GM12878 (cell line): ENCODE data around the gene SHLD1. TPM values are rescaled to one million over a fixed set of nuclear protein-coding genes. Genes with fewer than 3 reads are reported as not detected.

Source experiments
- ATAC-seq: fragments of 200-7000 bp; cut with Tn5 transposase; 3 replicates; pipeline ENCODE4 v1.9.1; 2020; ENCODE audit warnings: mild to moderate bottlenecking, moderate library complexity
- BruUV-seq: library from RNA; stranded (reverse); fragments of 400-500 nt; replicated peaks from 2 replicates; lab custom pipeline; 2021; lab: Mats Ljungman, UMichigan
- CTCF ChIA-PET: fragments of 300-600 bp; sonication (Branson Sonifier 250); formaldehyde crosslinking; extraction: SDS; loops from one replicate; lab custom pipeline; 2021; ENCODE audit warnings: inconsistent platforms; lab: Yijun Ruan, JAX
- POLR2A ChIA-PET: fragments of 350-600 bp; formaldehyde crosslinking; extraction: SDS; loops from one replicate; lab custom pipeline; 2021; ENCODE audit warnings: inconsistent platforms; lab: Charles Lee
- RAD21 ChIA-PET: fragments of 300-600 bp; sonication (Branson Sonifier 250); formaldehyde crosslinking; loops from one replicate; lab custom pipeline; 2023; ENCODE audit warnings: antibody characterized with exemption; ENCODE audit not compliant: unreplicated experiment; lab: Charles Lee
- SMC1A ChIA-PET: fragments of 300-600 bp; sonication (Branson Sonifier 250); formaldehyde crosslinking; loops from one replicate; lab custom pipeline; 2023; ENCODE audit not compliant: unreplicated experiment, uncharacterized antibody; lab: Charles Lee
- DNase-seq: peaks from one replicate; pipeline ENCODE4 v3.0.0-alpha.2; 2011; ENCODE audit warnings: low read depth, low spot score
- FAIRE-seq: peaks from 3 replicates; lab custom pipeline; 2011; peaks lifted over from hg19 to GRCh38; lab: Jason Lieb, UNC
- H2AFZ ChIP-seq: 2 replicates; pipeline ENCODE4 v1.6.0; 2011; ENCODE audit warnings: low read depth, low read length, control low read depth; ENCODE audit not compliant: control insufficient read depth
- H3K27ac ChIP-seq: 2 replicates; pipeline ENCODE4 v1.5.1; 2011; ENCODE audit warnings: control low read depth; ENCODE audit not compliant: control insufficient read depth, insufficient read depth
- H3K27me3 ChIP-seq, 2 experiments: replicated peaks in 1 of 2; 2 replicates each; pipeline versions ENCODE4 v1.6.0 to v1.6.1; 2011; ENCODE audit warnings: low read length in 1 of 2; ENCODE audit not compliant: control insufficient read depth in 2 of 2, insufficient read depth in 2 of 2
- H3K36me3 ChIP-seq, 2 experiments: 2 replicates each; pipeline ENCODE4 v1.5.1; 2011; ENCODE audit warnings: low read length in 1 of 2; ENCODE audit not compliant: control insufficient read depth in 2 of 2, insufficient read depth in 2 of 2
- H3K4me1 ChIP-seq: 2 replicates; pipeline ENCODE4 v1.6.1; 2011; ENCODE audit warnings: mild to moderate bottlenecking, low read length, moderate library complexity, mixed read lengths; ENCODE audit not compliant: control insufficient read depth, insufficient read depth
- H3K4me2 ChIP-seq: 2 replicates; pipeline ENCODE4 v1.6.0; 2011; ENCODE audit warnings: control low read depth; ENCODE audit not compliant: control insufficient read depth, insufficient read depth
- H3K4me3 ChIP-seq: fragments of 200-600 bp; sonication (generic); 2 replicates; pipeline ENCODE4 v1.5.1; 2016
- H3K79me2 ChIP-seq: 2 replicates; pipeline ENCODE4 v1.6.0; 2011; ENCODE audit warnings: low read length; ENCODE audit not compliant: control insufficient read depth, insufficient read depth
- H3K9ac ChIP-seq: 2 replicates; pipeline ENCODE4 v1.8.0; 2011; ENCODE audit warnings: low read length, control low read depth, mixed read lengths; ENCODE audit not compliant: control insufficient read depth, insufficient read depth
- H3K9me3 ChIP-seq: replicated peaks from 3 replicates; pipeline ENCODE4 v1.5.1; 2011; ENCODE audit warnings: mild to moderate bottlenecking, low read length; ENCODE audit not compliant: control insufficient read depth, insufficient read depth
- H4K20me1 ChIP-seq: 2 replicates; pipeline ENCODE4 v1.6.0; 2011; ENCODE audit not compliant: control insufficient read depth, insufficient read depth
- BRCA1 ChIP-seq: IDR thresholded peaks from 2 replicates; pipeline ENCODE4 v1.6.1; 2011; ENCODE audit warnings: low read depth, low read length, improper control_type of control experiment
- CHD4 ChIP-seq: fragments of 200-600 bp; sonication (generic); IDR thresholded peaks from 2 replicates; pipeline ENCODE4 v1.6.1; 2016; ENCODE audit warnings: mild to moderate bottlenecking
- CTCF ChIP-seq, 3 experiments: IDR thresholded peaks in 2 of 3; conservative IDR thresholded peaks in 1 of 3; 2 replicates each; pipeline ENCODE4 v1.5.1; 2011; ENCODE audit warnings: low read depth in 3 of 3, low read length in 3 of 3, mild to moderate bottlenecking in 3 of 3, control low read depth in 2 of 3, moderate library complexity in 2 of 3, inconsistent platforms in 1 of 3, mixed read lengths in 1 of 3; ENCODE audit not compliant: control insufficient read depth in 2 of 3, insufficient read depth in 1 of 3; ENCODE audit errors: extremely low read depth in 1 of 3
- KDM1A ChIP-seq: fragments of 200-600 bp; sonication (generic); IDR thresholded peaks from 2 replicates; pipeline ENCODE4 v1.6.1; 2016; ENCODE audit warnings: borderline replicate concordance
- LARP7 ChIP-seq: fragments of 450-650 bp; IDR thresholded peaks from 2 replicates; pipeline ENCODE4 v1.6.1; 2017; ENCODE audit warnings: mild to moderate bottlenecking
- NFYA ChIP-seq: IDR thresholded peaks from 2 replicates; pipeline ENCODE4 v1.6.1; 2011; ENCODE audit warnings: low read depth, mild to moderate bottlenecking, low read length, improper control_type of control experiment, borderline replicate concordance
- RUNX3 ChIP-seq: IDR thresholded peaks from 2 replicates; pipeline ENCODE4 v1.6.1; 2012; ENCODE audit warnings: low read length, inconsistent platforms
- ZBED1 ChIP-seq: IDR thresholded peaks from 2 replicates; pipeline ENCODE4 v1.6.1; 2016; ENCODE audit warnings: borderline replicate concordance
- ZBTB40 ChIP-seq: fragments of 450-650 bp; IDR thresholded peaks from 2 replicates; pipeline ENCODE4 v1.6.1; 2016; ENCODE audit warnings: mild to moderate bottlenecking, moderate library complexity, borderline replicate concordance
- ZNF384 ChIP-seq: IDR thresholded peaks from 2 replicates; pipeline ENCODE4 v1.6.1; 2012; ENCODE audit warnings: low read depth, mild to moderate bottlenecking, low read length, improper control_type of control experiment, borderline replicate concordance
- WGBS: methylation state at CpG from one replicate; pipeline ENCODE4 v1.1.6; 2016; ENCODE audit warnings: low lambda C conversion rate; ENCODE audit not compliant: insufficient replicate concordance, insufficient coverage; ENCODE audit errors: missing lambda C conversion rate; 5-methylcytosine and 5-hydroxymethylcytosine counted together
- in situ Hi-C: fragments of 300-500 bp; cut with MboI; formaldehyde crosslinking; loops from 9 replicates; pipeline ENCODE4 v1.14.3; 2018; ENCODE audit warnings: mixed read lengths
- intact Hi-C: fragments of 100-400 bp; cut with micrococcal nuclease; formaldehyde crosslinking; loops from one replicate; pipeline ENCODE4 v1.14.2; 2022; ENCODE audit not compliant: unreplicated experiment
- polyA plus RNA-seq, 11 experiments: library from polyadenylated mRNA; depleted of rRNA in 4 of 11; unstranded in 6 of 11; stranded (reverse) in 5 of 11; fragments of >200 nt; fragmentation: Nextera tagmentation in 4 of 11; fragmentation: Illumina TruSeq in 1 of 11; extraction: Ambion mirVana in 4 of 11; extraction: Trizol in 1 of 11; gene quantifications; 1 replicate in 1 of 11; 2 replicates in 10 of 11; pipeline versions ENCODE4 v1.2.1 to v1.2.3, GENCODE V29; 2011 to 2016; ENCODE audit warnings: inconsistent platforms in 2 of 11, missing spikeins in 2 of 11, low read depth in 1 of 11
- total RNA-seq, 4 experiments: library from RNA; depleted of rRNA in 3 of 4; stranded (reverse); fragments of >200 nt in 3 of 4; fragmentation: Illumina TruSeq in 1 of 4; extraction: Trizol in 1 of 4; gene quantifications; 2 replicates each; pipeline versions ENCODE4 v1.2.1 to v1.2.3, GENCODE V29; 2013 to 2021
- TF ChIP-seq, protein P1 (sequence below): fragments of 450-650 bp; IDR thresholded peaks from 2 replicates; pipeline ENCODE4 v1.6.1; 2017; ENCODE audit warnings: low read depth, mild to moderate bottlenecking, moderate library complexity

The SHLD1 gene
- total and polyA plus RNA-seq, 10 of the 15 experiments (the other 5 are each of a cell fraction or from before 2014, with no cell fraction given): 10.8 to 70.9 (median 25.4) TPM

GRCh38 chr20:5833309-5833941, 83.2 kb downstream of the SHLD1 start:
- FAIRE-seq (no peak), ATAC-seq (no peak), DNase-seq (no peak)
- ChIA-PET POLR2A (interaction anchor here (0.6 kb wide), 1 partner anchor 242 kb away, joined by 3 read pairs; no protein-coding TSS in a partner anchor), RAD21 (no interaction called here), CTCF (interaction anchor here (0.6 kb wide), 1 partner anchor 688 kb away, joined by 4 read pairs; no protein-coding TSS in a partner anchor), SMC1A (interaction anchor here (1.1 kb wide), 2 partner anchors 9 to 298 kb away, joined by 4 to 7 read pairs; no protein-coding TSS in a partner anchor)
- H3K9me3 ChIP-seq: no peaks in the 10 kb centered on the region; the same call in 2 of the 3 replicates
- H3K36me3 ChIP-seq: no peaks in the 10 kb centered on the region
- no peak overlapping the region for H3K4me2 ChIP-seq
- H2AFZ ChIP-seq: no peak overlapping the region
- H3K9ac ChIP-seq: no peak overlapping the region
- no peak overlapping the region for H3K27ac ChIP-seq
- H4K20me1 ChIP-seq: no peaks in the 10 kb centered on the region
- BruUV-seq: no TSS peak
- in situ Hi-C loops: no loop called here
- no peaks in the 10 kb centered on the region for H3K27me3 ChIP-seq
- intact Hi-C loops: no loop called here
- WGBS: 97% methylated on average over 6 of the region's 6 CpGs
- H3K4me1 ChIP-seq: no peaks in the 10 kb centered on the region
- H3K4me3 ChIP-seq: no peak overlapping the region
- no peaks in the 10 kb centered on the region for H3K79me2 ChIP-seq
- TF ChIP-seq LARP7: no peak
- TF ChIP-seq BRCA1: no peak
- no peak for TF ChIP-seq ZBED1
- no peak for TF ChIP-seq NFYA
- TF ChIP-seq CTCF (IDR thresholded peaks at IDR 0.05 in 2 of 3, conservative IDR thresholded peaks at IDR 0.05 in 1 of 3; ENCODE audit: control insufficient read depth in 2 of 3, extremely low read depth in 1 of 3, insufficient read depth in 1 of 3, low read depth in 3 of 3, low read length in 3 of 3): no peak
- TF ChIP-seq ZNF384: no peak
- TF ChIP-seq RUNX3: no peak
- no peak for TF ChIP-seq KDM1A
- no peak for TF ChIP-seq CHD4
- TF ChIP-seq, protein P1, sequence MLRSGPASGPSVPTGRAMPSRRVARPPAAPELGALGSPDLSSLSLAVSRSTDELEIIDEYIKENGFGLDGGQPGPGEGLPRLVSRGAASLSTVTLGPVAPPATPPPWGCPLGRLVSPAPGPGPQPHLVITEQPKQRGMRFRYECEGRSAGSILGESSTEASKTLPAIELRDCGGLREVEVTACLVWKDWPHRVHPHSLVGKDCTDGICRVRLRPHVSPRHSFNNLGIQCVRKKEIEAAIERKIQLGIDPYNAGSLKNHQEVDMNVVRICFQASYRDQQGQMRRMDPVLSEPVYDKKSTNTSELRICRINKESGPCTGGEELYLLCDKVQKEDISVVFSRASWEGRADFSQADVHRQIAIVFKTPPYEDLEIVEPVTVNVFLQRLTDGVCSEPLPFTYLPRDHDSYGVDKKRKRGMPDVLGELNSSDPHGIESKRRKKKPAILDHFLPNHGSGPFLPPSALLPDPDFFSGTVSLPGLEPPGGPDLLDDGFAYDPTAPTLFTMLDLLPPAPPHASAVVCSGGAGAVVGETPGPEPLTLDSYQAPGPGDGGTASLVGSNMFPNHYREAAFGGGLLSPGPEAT: no peak
- no peak for TF ChIP-seq ZBTB40
